AG04449 (cell line): Measurements from ENCODE around the gene GRM7.

Source experiments
- CTCF ChIA-PET: fragments of 350-600 bp; formaldehyde crosslinking; extraction: SDS; loops from one replicate; lab custom pipeline; 2021; ENCODE audit warnings: antibody characterized with exemption; lab: Yijun Ruan, JAX
- POLR2A ChIA-PET: fragments of 400-600, 350-600 bp; formaldehyde crosslinking; extraction: SDS; loops from one replicate; lab custom pipeline; 2020; ENCODE audit warnings: antibody characterized with exemption, inconsistent platforms; lab: Yijun Ruan, JAX
- DNase-seq: peaks from one replicate; pipeline ENCODE4 v3.0.0-alpha.2; 2010; ENCODE audit warnings: low read depth, low spot score
- H3K4me3 ChIP-seq: 2 replicates; pipeline ENCODE4 v1.5.1; 2011; ENCODE audit warnings: low read depth, mild to moderate bottlenecking, control low read depth, low read length
- CTCF ChIP-seq: IDR thresholded peaks from one replicate; pipeline ENCODE4 v1.5.1; 2011; ENCODE audit warnings: mild to moderate bottlenecking, moderate library complexity, low read length, control low read depth, inconsistent platforms; ENCODE audit not compliant: insufficient read depth; ENCODE audit errors: missing control alignments

GRM7 gene

GRCh38 chr3:7445331-7445730 is 584.4 kb downstream of the GRM7 start:
- no peak overlapping the region for H3K4me3 ChIP-seq
- CTCF ChIA-PET: no interaction called here
- no peak for DNase-seq
- POLR2A ChIA-PET: no interaction called here
- no peak for TF ChIP-seq CTCF

GRCh38 chr3:7447197-7447769 is 586.4 kb downstream of the GRM7 start:
- CTCF ChIA-PET: no interaction called here
- no peak for DNase-seq
- POLR2A ChIA-PET: no interaction called here
- TF ChIP-seq CTCF: no peak
- no peak overlapping the region for H3K4me3 ChIP-seq

- POLR2A ChIA-PET: no interaction called here
- no peak overlapping the region for H3K4me3 ChIP-seq
- CTCF ChIA-PET: no interaction called here
- no peak for TF ChIP-seq CTCF
- no peak for DNase-seq
Observed at GRCh38 chr3:7456386-7456785, 595.5 kb downstream of the GRM7 start.

GRCh38 chr3:7461202-7461825 is 600.4 kb downstream of the GRM7 start:
- DNase-seq: no peak
- POLR2A ChIA-PET: no interaction called here
- no peak overlapping the region for H3K4me3 ChIP-seq
- CTCF ChIA-PET: no interaction called here
- no peak for TF ChIP-seq CTCF

GRCh38 chr3:7469866-7470265 is 609.0 kb downstream of the GRM7 start:
- DNase-seq: no peak
- ChIA-PET POLR2A (no interaction called here), CTCF (no interaction called here)
- H3K4me3 ChIP-seq: no peak overlapping the region
- TF ChIP-seq CTCF: no peak

GRCh38 chr3:7484636-7485035 is 623.7 kb downstream of the GRM7 start:
- ChIA-PET POLR2A (no interaction called here), CTCF (no interaction called here)
- DNase-seq: no peak
- no peak overlapping the region for H3K4me3 ChIP-seq
- TF ChIP-seq CTCF: no peak
